Endothelial cell of umbilical vein (primary cell): ENCODE data around the gene CARD8. TPM values are rescaled to one million over a fixed set of nuclear protein-coding genes. Genes with fewer than 3 reads are reported as not detected.
A peak's percentile ranks its signal among the peaks of the same experiment; 100 is the strongest.

Source experiments
- BruUV-seq: library from RNA; stranded (reverse); fragments of 400-500 nt; replicated peaks from 2 replicates; lab custom pipeline; 2021; lab: Mats Ljungman, UMichigan
- CTCF ChIA-PET: fragments of 300-600, 350-600 bp; sonication (Branson Sonifier 250); formaldehyde crosslinking; loops from one replicate; lab custom pipeline; 2021; ENCODE audit warnings: antibody characterized with exemption, inconsistent platforms; lab: Charles Lee
- POLR2A ChIA-PET: fragments of 300-600, 350-600 bp; sonication (Branson Sonifier 250); formaldehyde crosslinking; loops from one replicate; lab custom pipeline; 2021; ENCODE audit warnings: antibody characterized with exemption, inconsistent platforms; lab: Charles Lee
- DNase-seq: peaks from one replicate; pipeline ENCODE4 v3.0.0-alpha.2; 2011; ENCODE audit warnings: low read depth, low spot score
- FAIRE-seq: peaks from 2 replicates; lab custom pipeline; 2011; peaks lifted over from hg19 to GRCh38; lab: Jason Lieb, UNC
- H2AFZ ChIP-seq: 2 replicates; pipeline ENCODE4 v1.6.0; 2012; ENCODE audit warnings: low read depth, low read length, control low read depth, inconsistent platforms
- H3K27ac ChIP-seq: 2 replicates; pipeline ENCODE4 v1.5.1; 2011; ENCODE audit warnings: low read depth, mild to moderate bottlenecking, control low read depth, low read length, moderate library complexity; ENCODE audit not compliant: insufficient read depth
- H3K27me3 ChIP-seq, 2 experiments: 2 replicates each; pipeline versions ENCODE4 v1.6.0 to v1.6.1; 2011; ENCODE audit warnings: low read length in 2 of 2, mixed read lengths in 1 of 2; ENCODE audit not compliant: control insufficient read depth in 2 of 2, insufficient read depth in 2 of 2
- H3K36me3 ChIP-seq, 2 experiments: 2 replicates in 1 of 2; 3 replicates in 1 of 2; pipeline ENCODE4 v1.5.1; 2011; ENCODE audit warnings: low read length in 2 of 2, mild to moderate bottlenecking in 1 of 2, moderate library complexity in 1 of 2; ENCODE audit not compliant: control insufficient read depth in 2 of 2, insufficient read depth in 2 of 2; ENCODE audit errors: extremely low read depth in 1 of 2
- H3K4me1 ChIP-seq: 3 replicates; pipeline ENCODE4 v1.5.1; 2011; ENCODE audit warnings: mild to moderate bottlenecking, low read length; ENCODE audit not compliant: control insufficient read depth, insufficient read depth; ENCODE audit errors: extremely low read depth
- H3K4me2 ChIP-seq: 2 replicates; pipeline ENCODE4 v1.6.1; 2011; ENCODE audit warnings: low read length, control low read depth, mixed read lengths; ENCODE audit not compliant: insufficient read depth
- H3K4me3 ChIP-seq, 3 experiments: fragments of 200-600 bp in 1 of 3; sonication (generic), shearing (Covaris generic) in 1 of 3; replicated peaks in 1 of 3; 2 replicates each; pipeline ENCODE4 v1.5.1; 2011 to 2016; ENCODE audit warnings: control low read depth in 3 of 3, low read length in 3 of 3, mild to moderate bottlenecking in 2 of 3, inconsistent platforms in 1 of 3, low read depth in 1 of 3, moderate library complexity in 1 of 3; ENCODE audit not compliant: insufficient read depth in 1 of 3
- H3K79me2 ChIP-seq: 2 replicates; pipeline ENCODE4 v1.6.0; 2012; ENCODE audit warnings: low read length, inconsistent platforms; ENCODE audit not compliant: control insufficient read depth, insufficient read depth
- H3K9ac ChIP-seq: replicated peaks from 2 replicates; pipeline ENCODE3; 2011; ENCODE audit warnings: low read length, control low read depth; ENCODE audit not compliant: insufficient read depth; ENCODE audit errors: extremely low read depth
- H3K9me1 ChIP-seq: replicated peaks from 3 replicates; pipeline ENCODE4 v1.6.0; 2011; ENCODE audit warnings: mild to moderate bottlenecking, low read length; ENCODE audit not compliant: control insufficient read depth, insufficient read depth; ENCODE audit errors: extremely low read depth
- H3K9me3 ChIP-seq: replicated peaks from 2 replicates; pipeline ENCODE4 v1.5.1; 2012; ENCODE audit warnings: low read length, inconsistent platforms; ENCODE audit not compliant: control insufficient read depth, insufficient read depth
- H4K20me1 ChIP-seq: replicated peaks from 2 replicates; pipeline ENCODE3; 2011; ENCODE audit warnings: mild to moderate bottlenecking, low read length; ENCODE audit not compliant: control insufficient read depth, insufficient read depth; ENCODE audit errors: extremely low read depth
- EZH2 ChIP-seq: IDR thresholded peaks from 2 replicates; pipeline ENCODE4 v1.6.1; 2012; ENCODE audit warnings: borderline replicate concordance, low read depth, mild to moderate bottlenecking, moderate library complexity, low read length, inconsistent platforms; ENCODE audit not compliant: severe bottlenecking
- FOS ChIP-seq: IDR thresholded peaks from 2 replicates; pipeline ENCODE4 v1.6.1; 2011; ENCODE audit warnings: mild to moderate bottlenecking, low read length, moderate library complexity, borderline replicate concordance; ENCODE audit not compliant: insufficient read depth
- GATA2 ChIP-seq: IDR thresholded peaks from 2 replicates; pipeline ENCODE4 v1.7.0; 2011; ENCODE audit warnings: low read depth, mild to moderate bottlenecking, moderate library complexity, mixed read lengths, low read length; ENCODE audit not compliant: insufficient read length, insufficient read depth
- JUN ChIP-seq: IDR thresholded peaks from 2 replicates; pipeline ENCODE4 v1.6.1; 2011; ENCODE audit warnings: borderline replicate concordance, low read depth; ENCODE audit not compliant: insufficient read length, insufficient read depth
- MYC ChIP-seq: IDR thresholded peaks from one replicate; pipeline ENCODE4 v1.6.1; 2011; ENCODE audit warnings: mild to moderate bottlenecking, low read depth, low read length
- POLR2A ChIP-seq: IDR thresholded peaks from 2 replicates; pipeline ENCODE4 v1.6.1; 2012; ENCODE audit warnings: low read depth, mild to moderate bottlenecking, control low read depth, low read length
- POLR2AphosphoS5 ChIP-seq: IDR thresholded peaks from 2 replicates; pipeline ENCODE4 v1.6.1; 2012; ENCODE audit warnings: low read depth, mild to moderate bottlenecking, control low read depth, low read length, moderate library complexity; ENCODE audit not compliant: insufficient read depth
- dilution Hi-C: fragments of 300-500 bp; cut with MboI; formaldehyde crosslinking; loops from one replicate; pipeline ENCODE4 v1.15.0; 2019; ENCODE audit warnings: low sequenced_read_pairs; ENCODE audit not compliant: extremely low pct_ligation_motif_present
- intact Hi-C: fragments of 100-400 bp; cut with micrococcal nuclease; formaldehyde crosslinking; loops from one replicate; pipeline ENCODE4 v1.10.0; 2022
- polyA plus RNA-seq, 4 experiments: library from polyadenylated mRNA; depleted of rRNA in 3 of 4; stranded (reverse) in 3 of 4; unstranded in 1 of 4; fragments of >200 nt; gene quantifications; 2 replicates each; pipeline versions ENCODE4 v1.2.1 to v1.2.3, GENCODE V29; 2011 to 2012; ENCODE audit warnings: missing spikeins in 1 of 4
- total RNA-seq: library from RNA; stranded (reverse); gene quantifications from 2 replicates; pipeline ENCODE4 v1.2.3, GENCODE V29; 2021
- TF ChIP-seq, protein P1 (sequence below): IDR thresholded peaks from 2 replicates; pipeline ENCODE4 v1.6.1; 2011; ENCODE audit not compliant: insufficient read depth, insufficient read length
- TF ChIP-seq, protein P2 (sequence below), 2 donors: IDR thresholded peaks; 1 replicate in 1 of 2; 2 replicates in 1 of 2; pipeline ENCODE4 v1.5.1; 2011; ENCODE audit warnings: low read length in 2 of 2, mild to moderate bottlenecking in 2 of 2, moderate library complexity in 2 of 2, control low read depth in 1 of 2, inconsistent platforms in 1 of 2, low read depth in 1 of 2; ENCODE audit not compliant: insufficient read depth in 1 of 2; ENCODE audit errors: extremely low read depth in 1 of 2

The CARD8 gene
- total and polyA plus RNA-seq, 2 donors (not counting 3 experiments of a cell fraction or from before 2014, with no cell fraction given), result 64.6 to 123 TPM

DNA sequence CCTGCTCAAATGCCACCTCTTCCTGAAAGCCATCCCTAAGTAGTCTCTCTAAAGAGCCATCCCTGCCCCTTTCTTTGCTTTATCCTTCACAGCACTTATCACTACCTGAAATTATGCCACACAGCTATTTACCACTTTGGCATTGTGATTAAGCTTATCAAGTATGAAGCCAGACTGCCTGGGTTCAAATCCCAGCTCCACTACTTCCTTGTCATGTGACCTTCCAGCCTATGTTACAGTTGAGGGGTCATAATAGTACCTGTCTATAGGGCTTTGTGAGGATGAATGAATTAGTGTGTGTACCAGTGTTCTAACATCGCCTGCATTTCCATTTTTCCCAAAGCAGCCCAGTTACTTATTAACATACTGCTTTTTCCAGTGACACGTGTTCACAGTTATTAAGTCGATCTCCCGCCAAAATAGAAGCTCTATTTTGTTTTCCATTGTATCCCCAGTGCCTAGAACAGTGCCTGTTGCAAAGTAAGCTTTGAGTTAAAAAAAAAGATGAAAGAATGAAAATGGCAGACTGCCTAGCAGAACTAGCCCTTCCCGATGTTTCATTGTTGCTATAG lies 52.4 kb downstream of the CARD8 start:
- no peaks in the 10 kb centered on the region for H3K27me3 ChIP-seq
- FAIRE-seq, result no peak
- intact Hi-C loops (loop anchor here (1.0 kb wide), 1 partner anchor 33 kb away; the partner anchor contains the start of genes LIG1 and ZSWIM9), dilution Hi-C loops (no loop called here)
- peak overlapping the region; percentile 64 for H3K27ac ChIP-seq
- no peaks in the 10 kb centered on the region for H4K20me1 ChIP-seq
- H3K79me2 ChIP-seq, result no peaks in the 10 kb centered on the region
- no peak for DNase-seq
- H3K4me2 ChIP-seq, result peak overlapping the region; percentile 93
- H3K4me1 ChIP-seq, result peaks cover 21% of the 10 kb centered on the region
- peak overlapping the region; percentile 35 to 90 (median 52) for H3K4me3 ChIP-seq
- TF ChIP-seq MYC (no peak), GATA2 (no peak), JUN (no peak), POLR2AphosphoS5 (no peak), FOS (no peak), POLR2A (no peak), EZH2 (no peak)
- TF ChIP-seq, protein P1, sequence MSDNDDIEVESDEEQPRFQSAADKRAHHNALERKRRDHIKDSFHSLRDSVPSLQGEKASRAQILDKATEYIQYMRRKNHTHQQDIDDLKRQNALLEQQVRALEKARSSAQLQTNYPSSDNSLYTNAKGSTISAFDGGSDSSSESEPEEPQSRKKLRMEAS, result no peak
- TF ChIP-seq, protein P2, sequence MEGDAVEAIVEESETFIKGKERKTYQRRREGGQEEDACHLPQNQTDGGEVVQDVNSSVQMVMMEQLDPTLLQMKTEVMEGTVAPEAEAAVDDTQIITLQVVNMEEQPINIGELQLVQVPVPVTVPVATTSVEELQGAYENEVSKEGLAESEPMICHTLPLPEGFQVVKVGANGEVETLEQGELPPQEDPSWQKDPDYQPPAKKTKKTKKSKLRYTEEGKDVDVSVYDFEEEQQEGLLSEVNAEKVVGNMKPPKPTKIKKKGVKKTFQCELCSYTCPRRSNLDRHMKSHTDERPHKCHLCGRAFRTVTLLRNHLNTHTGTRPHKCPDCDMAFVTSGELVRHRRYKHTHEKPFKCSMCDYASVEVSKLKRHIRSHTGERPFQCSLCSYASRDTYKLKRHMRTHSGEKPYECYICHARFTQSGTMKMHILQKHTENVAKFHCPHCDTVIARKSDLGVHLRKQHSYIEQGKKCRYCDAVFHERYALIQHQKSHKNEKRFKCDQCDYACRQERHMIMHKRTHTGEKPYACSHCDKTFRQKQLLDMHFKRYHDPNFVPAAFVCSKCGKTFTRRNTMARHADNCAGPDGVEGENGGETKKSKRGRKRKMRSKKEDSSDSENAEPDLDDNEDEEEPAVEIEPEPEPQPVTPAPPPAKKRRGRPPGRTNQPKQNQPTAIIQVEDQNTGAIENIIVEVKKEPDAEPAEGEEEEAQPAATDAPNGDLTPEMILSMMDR (IDR thresholded peaks at IDR 0.05; ENCODE audit: extremely low read depth in 1 of 2, insufficient read depth in 1 of 2, low read depth in 1 of 2, low read length in 2 of 2), result no peak
- no peaks in the 10 kb centered on the region for H3K9me1 ChIP-seq
- CTCF ChIA-PET, result interaction anchor here (0.6 to 6.4 kb wide), 20 partner anchors 9 to 238 kb away, joined by 3 to 43 read pairs (median 5); partner anchors contain the start of gene ZSWIM9
- H2AFZ ChIP-seq, result peak overlapping the region; percentile 89
- no peaks in the 10 kb centered on the region for H3K36me3 ChIP-seq
- POLR2A ChIA-PET, result interaction anchor here (0.7 to 2.3 kb wide), 7 partner anchors 12 to 93 kb away, joined by 3 to 9 read pairs (median 5); partner anchors contain the start of genes CARD8 and PLA2G4C
- H3K9me3 ChIP-seq, result no peaks in the 10 kb centered on the region
- H3K9ac ChIP-seq, result peak overlapping the region; percentile 87
- BruUV-seq, result TSS peak; percentile 48
